Measurements from ENCODE around the gene PHC2.
A peak's percentile ranks its signal among the peaks of the same experiment; 100 is the strongest.

Gene PHC2

GRCh38 chr1:33354707-33355316, 76.1 kb downstream of the PHC2 start:
- DNase-seq (ENCODE audit: low read depth in 1 of 2, low spot score in 1 of 2): no peak

DNA sequence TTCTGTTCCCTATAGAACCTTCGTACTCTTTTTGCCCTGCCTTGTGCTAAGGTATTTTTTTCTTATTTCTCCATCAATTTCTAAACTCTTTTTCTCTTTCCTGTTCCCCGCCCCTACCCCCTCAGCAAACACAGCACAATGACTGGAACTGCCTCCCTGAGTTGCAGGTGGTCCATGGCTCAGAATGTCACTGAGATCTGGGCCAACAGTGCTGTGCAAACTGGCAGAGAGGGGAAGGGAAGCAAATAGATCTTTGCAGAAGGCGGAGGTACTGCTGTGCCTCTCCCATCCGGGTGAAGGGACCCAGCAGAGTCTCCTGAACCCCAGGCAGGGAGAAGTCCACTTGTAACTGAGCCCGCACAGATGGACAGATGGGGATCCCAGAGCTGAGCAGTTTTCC, 77.4 kb downstream of the PHC2 start:
- no peak for DNase-seq (ENCODE audit: low read depth in 1 of 2, low spot score in 1 of 2)

DNA sequence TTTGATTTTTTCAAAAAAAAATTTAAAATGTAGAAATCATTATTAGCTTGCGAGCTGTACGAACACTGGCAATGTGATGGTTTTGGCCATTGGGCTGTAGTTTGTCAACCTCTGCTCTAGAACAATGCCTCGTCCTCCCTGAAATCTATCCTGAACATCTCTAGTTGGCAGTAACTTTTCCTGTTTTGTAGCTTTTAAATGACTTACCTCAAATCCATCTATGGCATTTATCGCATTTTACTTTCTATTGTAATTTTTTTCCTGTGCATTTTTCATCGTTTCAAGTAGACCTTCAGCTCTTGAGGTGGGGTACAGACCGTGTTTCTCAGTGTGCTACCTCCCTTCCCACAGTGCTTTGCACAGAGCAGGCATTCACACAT, 79.6 kb downstream of the PHC2 start:
- DNase-seq (ENCODE audit: low read depth in 1 of 2, low spot score in 1 of 2): no peak

GRCh38 chr1:33350611-33351280, 80.1 kb downstream of the PHC2 start:
- no peak for DNase-seq (ENCODE audit: low read depth in 1 of 2, low spot score in 1 of 2)

- peak; percentile 60 to 66 for DNase-seq (ENCODE audit: low read depth in 1 of 2, low spot score in 1 of 2)
Observed at GRCh38 chr1:33349778-33350610, 80.9 kb downstream of the PHC2 start.

DNA sequence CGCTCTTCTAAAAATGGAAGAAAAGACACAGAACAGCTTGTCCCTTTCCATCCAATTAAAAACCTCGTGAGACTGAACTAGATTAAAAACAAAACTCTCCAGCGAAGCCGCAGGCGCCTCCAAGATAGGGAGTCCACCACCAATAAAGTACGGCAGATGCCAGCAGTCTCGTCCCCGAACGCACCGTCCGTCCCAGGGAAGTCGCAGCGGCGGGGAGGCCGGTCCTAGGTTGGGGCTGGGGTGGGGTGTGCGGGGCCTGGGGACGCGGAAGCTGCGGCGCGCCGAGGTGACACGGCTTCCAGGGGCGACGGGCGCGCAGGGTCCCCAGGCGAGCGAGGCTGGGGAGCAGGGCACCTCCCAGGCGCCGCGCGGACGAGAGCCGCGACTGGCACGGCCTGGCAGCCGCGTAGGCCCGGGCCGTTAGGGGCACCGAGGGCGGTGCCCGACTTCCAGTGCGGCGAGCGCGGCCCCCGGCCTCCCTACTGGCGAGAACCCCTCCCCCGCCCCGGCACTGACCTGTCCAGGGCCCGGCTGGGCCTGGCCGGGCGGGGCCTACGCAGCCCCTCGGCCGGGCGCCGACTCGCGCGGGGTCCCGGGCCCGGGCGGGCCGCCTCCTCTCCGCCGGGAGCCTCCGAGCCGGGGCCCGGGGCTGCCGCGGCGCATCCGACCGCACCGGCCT, 81.7 kb downstream of the PHC2 start:
- peak; percentile 12 to 13 for DNase-seq (ENCODE audit: low read depth in 1 of 2, low spot score in 1 of 2)

DNA sequence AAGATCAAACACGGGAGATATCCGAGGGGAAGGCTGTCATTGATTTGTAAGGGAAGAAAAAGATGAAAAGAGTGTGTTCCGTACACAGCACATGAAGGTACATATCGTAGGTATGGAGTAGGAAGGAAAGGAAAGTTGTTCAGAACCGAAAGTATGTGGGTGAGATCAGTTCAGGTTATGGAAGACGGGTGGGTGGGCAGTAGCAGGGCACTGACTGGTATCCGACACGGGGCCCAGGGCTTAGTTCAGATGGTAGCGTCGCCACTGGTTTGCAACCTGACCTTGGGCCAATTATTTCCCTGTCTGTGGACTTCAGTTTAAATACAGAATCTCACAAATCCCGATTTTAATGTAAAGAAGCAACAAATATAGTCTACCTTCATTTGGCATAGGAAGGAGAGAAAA, 82.2 kb downstream of the PHC2 start:
- DNase-seq (ENCODE audit: low read depth in 1 of 2, low spot score in 1 of 2): no peak

DNA sequence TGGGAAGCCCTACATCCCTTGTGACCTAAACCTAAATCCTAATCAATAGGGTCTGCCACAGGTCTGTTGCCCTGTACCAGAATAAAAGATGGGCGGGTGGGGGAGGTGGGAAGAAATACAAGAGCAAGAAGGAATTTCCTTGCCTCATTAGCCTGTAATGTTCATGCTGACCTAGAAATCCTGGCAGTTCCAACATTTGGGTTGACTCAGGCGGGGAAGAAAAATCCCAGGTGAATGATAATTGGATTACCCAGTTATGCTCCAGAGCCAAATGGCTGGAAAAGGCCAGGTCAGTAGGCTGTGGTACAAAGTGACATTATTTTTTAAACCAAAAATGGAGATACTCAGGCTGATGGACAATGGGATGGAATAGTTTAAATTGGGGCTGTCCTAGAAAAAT, 82.7 kb downstream of the PHC2 start:
- no peak for DNase-seq (ENCODE audit: low read depth in 1 of 2, low spot score in 1 of 2)

DNA sequence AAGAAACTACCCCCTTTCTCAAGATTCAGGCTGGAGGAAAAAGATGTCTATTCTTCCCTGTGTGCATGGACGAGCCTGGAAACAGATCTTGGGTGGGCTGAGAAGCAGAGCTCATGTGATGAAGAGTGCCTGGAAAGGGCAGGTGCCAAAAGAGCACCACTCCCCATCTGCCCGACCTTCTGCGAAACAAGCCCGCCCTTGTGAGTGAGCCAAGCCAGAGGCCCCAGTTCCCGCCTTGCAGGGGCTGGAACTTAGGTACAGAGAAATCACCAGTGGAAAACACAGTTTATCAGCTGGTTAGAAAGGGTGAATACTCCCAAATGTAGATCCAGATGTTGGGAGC, 83.3 kb downstream of the PHC2 start:
- DNase-seq (ENCODE audit: low read depth in 1 of 2, low spot score in 1 of 2): no peak

GRCh38 chr1:33346927-33347649, 83.8 kb downstream of the PHC2 start:
- DNase-seq (ENCODE audit: low read depth in 1 of 2, low spot score in 1 of 2): no peak

GRCh38 chr1:33346533-33346926, 84.4 kb downstream of the PHC2 start:
- no peak for DNase-seq (ENCODE audit: low read depth in 1 of 2, low spot score in 1 of 2)

DNA sequence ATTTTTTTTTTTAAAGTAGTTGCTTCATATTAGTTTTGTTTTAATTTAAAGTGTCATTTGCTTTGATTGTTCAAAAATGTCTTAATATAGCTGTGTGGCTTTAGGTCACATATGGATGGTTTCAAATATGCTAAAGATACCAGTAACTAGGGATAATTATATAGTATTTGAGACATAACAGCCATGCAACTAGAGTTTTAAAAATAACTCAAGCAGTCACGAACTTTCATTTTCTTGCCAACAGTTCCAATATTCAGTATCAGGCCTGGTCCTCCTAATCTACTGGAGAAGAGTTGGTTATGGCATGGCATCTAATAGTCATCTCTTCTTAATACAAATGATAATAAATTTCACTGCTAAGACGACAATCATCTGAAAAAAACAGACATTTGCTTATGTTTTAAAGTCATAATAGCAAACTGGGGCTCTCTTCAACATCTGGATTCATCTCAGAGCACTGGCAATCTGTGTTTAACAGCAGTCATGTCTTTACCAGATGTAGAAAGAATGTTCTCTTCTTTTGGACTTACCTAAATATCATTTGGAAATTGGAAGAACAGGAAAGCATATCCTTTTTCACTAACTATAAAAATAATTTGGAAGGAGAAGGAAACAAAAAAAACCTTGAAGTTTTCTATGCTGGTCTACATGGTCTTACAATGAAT, 85.9 kb downstream of the PHC2 start:
- no peak for DNase-seq (ENCODE audit: low read depth in 1 of 2, low spot score in 1 of 2)

DNA sequence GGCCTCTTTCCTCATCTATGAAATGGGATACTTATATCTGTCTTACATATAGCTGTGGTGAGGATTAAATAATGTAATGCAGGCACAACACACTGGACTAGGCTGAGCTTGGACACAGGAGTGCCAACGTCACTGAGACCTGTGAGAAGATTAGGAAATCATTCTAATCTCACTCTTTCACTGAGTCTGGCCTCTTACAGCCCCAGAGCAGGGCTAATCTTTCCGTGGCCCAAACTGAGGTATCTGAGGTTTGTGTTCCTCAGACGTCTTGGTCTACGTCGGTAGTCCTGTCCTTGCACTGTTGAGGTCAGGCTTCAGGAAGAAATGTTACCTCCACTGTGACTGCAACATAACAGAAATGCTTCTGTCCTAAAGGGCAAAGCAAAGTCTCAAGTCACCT, 87.4 kb downstream of the PHC2 start:
- DNase-seq (ENCODE audit: low read depth in 1 of 2, low spot score in 1 of 2): no peak

- DNase-seq (ENCODE audit: low read depth in 1 of 2, low spot score in 1 of 2): no peak
Observed at GRCh38 chr1:33342041-33342723, 88.7 kb downstream of the PHC2 start.

DNA sequence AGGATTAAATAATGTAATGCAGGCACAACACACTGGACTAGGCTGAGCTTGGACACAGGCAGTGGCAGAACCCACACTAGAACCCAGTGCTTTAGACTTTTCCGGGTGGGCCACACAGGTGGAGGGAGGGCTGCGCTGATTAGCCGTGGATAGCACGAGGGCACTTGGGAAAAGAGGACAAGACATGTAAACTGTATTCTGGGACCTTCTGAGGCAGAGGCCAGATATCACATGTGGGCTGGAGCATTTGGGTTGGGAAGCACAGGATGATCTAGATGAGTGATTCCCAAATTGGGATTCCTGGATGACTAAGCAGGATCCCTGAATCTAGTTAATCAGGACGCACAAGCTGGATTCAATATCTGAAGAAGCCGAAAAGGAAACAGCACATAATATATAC, 89.7 kb downstream of the PHC2 start:
- no peak for DNase-seq (ENCODE audit: low read depth in 1 of 2, low spot score in 1 of 2)

DNA sequence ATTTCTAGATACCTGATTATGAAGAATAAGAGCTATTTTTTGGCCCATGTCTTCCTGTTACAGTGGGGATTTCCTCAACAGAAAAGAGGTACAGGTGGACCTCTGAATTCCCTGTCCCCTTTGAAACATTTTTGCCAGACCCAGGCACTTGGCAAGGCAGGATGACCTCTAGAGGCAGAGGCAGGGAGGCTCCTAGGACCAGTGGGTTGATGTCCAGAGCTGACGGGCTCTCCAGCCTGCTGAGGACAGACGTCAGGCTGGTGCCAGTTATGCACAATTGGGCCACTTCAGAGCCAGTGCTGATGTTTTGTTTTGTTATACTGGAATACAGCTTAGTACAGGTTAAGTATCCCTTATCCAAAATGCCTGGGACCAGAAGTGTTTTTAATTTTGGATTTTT, 91.5 kb downstream of the PHC2 start:
- no peak for DNase-seq (ENCODE audit: low read depth in 1 of 2, low spot score in 1 of 2)

GRCh38 chr1:33338440-33339211, 92.3 kb downstream of the PHC2 start:
- DNase-seq (ENCODE audit: low read depth in 1 of 2, low spot score in 1 of 2): no peak

DNA sequence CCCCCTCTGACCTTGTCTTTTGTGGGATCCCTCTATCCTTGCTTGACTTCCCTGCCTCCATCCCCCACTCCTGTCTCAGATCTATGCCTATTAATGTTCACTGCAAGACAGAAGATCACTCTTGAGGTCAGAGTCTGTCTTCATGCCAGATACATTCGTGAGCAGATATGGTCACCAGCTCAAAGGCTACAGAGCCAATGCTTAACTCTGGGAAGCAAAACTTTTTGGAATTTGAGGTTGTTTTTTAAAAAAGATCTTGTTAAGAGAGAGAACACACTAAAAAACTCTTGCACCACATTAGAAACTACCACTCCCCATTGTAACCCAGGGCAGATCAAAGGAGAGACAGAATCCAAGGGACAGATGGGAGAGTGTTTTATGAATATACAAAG, 92.9 kb downstream of the PHC2 start:
- no peak for DNase-seq (ENCODE audit: low read depth in 1 of 2, low spot score in 1 of 2)

- DNase-seq (ENCODE audit: low read depth in 1 of 2, low spot score in 1 of 2): no peak
Observed at GRCh38 chr1:33337441-33337840, 93.5 kb downstream of the PHC2 start.
